Spleen (tissue), 11 donors: ENCODE data around the gene IGFALS. TPM values are rescaled to one million over a fixed set of nuclear protein-coding genes. Genes with fewer than 3 reads are reported as not detected.

ENCODE experiments used
- DNase-seq: peaks from one replicate; pipeline ENCODE4 v3.0.0-alpha.2; 2020
- H3K27ac ChIP-seq, 8 donors: fragments of 200-600 bp; sonication (generic) in 7 of 8; 1 replicate in 4 of 8; 2 replicates in 4 of 8; pipeline versions ENCODE4 v1.5.0 to v1.8.0; 2016 to 2021; ENCODE audit warnings: inconsistent platforms in 4 of 8, mild to moderate bottlenecking in 4 of 8, moderate library complexity in 1 of 8
- H3K27me3 ChIP-seq, 7 donors: fragments of 200-600 bp; sonication (generic) in 6 of 7; replicated peaks in 1 of 7; 1 replicate in 4 of 7; 2 replicates in 3 of 7; pipeline versions ENCODE4 v1.5.0 to v1.8.0; 2016 to 2021; ENCODE audit warnings: inconsistent platforms in 3 of 7, mild to moderate bottlenecking in 1 of 7
- H3K36me3 ChIP-seq, 6 donors: fragments of 200-600 bp; sonication (generic) in 5 of 6; 1 replicate in 4 of 6; 2 replicates in 2 of 6; pipeline versions ENCODE4 v1.5.0 to v1.8.0; 2016 to 2021; ENCODE audit warnings: inconsistent platforms in 2 of 6
- H3K4me1 ChIP-seq, 6 donors: fragments of 200-600 bp; sonication (generic) in 5 of 6; 1 replicate in 3 of 6; 2 replicates in 3 of 6; pipeline versions ENCODE4 v1.5.0 to v1.8.0; 2016 to 2021; ENCODE audit warnings: inconsistent platforms in 3 of 6
- H3K4me3 ChIP-seq, 8 donors: fragments of 200-600 bp; sonication (generic) in 7 of 8; 1 replicate in 4 of 8; 2 replicates in 4 of 8; pipeline versions ENCODE4 v1.5.0 to v1.8.0; 2016 to 2021; ENCODE audit warnings: inconsistent platforms in 4 of 8, mild to moderate bottlenecking in 4 of 8, moderate library complexity in 2 of 8
- H3K9me3 ChIP-seq, 8 donors: fragments of 200-600 bp; sonication (generic) in 7 of 8; 1 replicate in 4 of 8; 2 replicates in 4 of 8; pipeline versions ENCODE4 v1.5.0 to v1.8.0; 2016 to 2021; ENCODE audit warnings: inconsistent platforms in 4 of 8
- CTCF ChIP-seq, 11 experiments: fragments of 200-600 bp in 7 of 11; fragments of 450-650 bp in 4 of 11; sonication (generic) in 4 of 11; IDR thresholded peaks in 8 of 11; conservative IDR thresholded peaks in 3 of 11; 1 replicate in 7 of 11; 2 replicates in 4 of 11; pipeline versions ENCODE4 v1.4.0 to v1.8.0; 2016 to 2021; ENCODE audit warnings: antibody characterized with exemption in 11 of 11, inconsistent platforms in 4 of 11, mild to moderate bottlenecking in 1 of 11
- POLR2A ChIP-seq, 3 donors: fragments of 450-650 bp; IDR thresholded peaks; one replicate each; pipeline ENCODE4 v1.5.1; 2017; ENCODE audit warnings: antibody characterized with exemption in 3 of 3, mild to moderate bottlenecking in 1 of 3
- POLR2AphosphoS5 ChIP-seq, 3 donors: sonication (generic); formaldehyde crosslinking; IDR thresholded peaks; one replicate each; pipeline ENCODE4 v1.5.1; 2017; ENCODE audit warnings: antibody characterized with exemption in 3 of 3
- WGBS, 5 donors: extraction: QIAGEN DNeasy Blood & Tissue Kit in 3 of 5; methylation state at CpG; one replicate each; pipeline versions ENCODE4 v1.1.5 to v1.1.7; 2013 to 2018; 5-methylcytosine and 5-hydroxymethylcytosine counted together
- intact Hi-C: fragments of 100-400 bp; cut with DNase I; formaldehyde crosslinking; loops from one replicate; pipeline ENCODE4 v1.15.0; 2023; ENCODE audit warnings: low total_unique reads
- polyA plus RNA-seq, 3 donors: library from polyadenylated mRNA; stranded (reverse); fragments of 200-250 nt; gene quantifications; one replicate each; pipeline ENCODE4 v1.2.1, GENCODE V29; 2013
- total RNA-seq, 7 donors: library from RNA; depleted of rRNA in 3 of 7; stranded (reverse); fragments of >200 nt in 3 of 7; fragmentation: NEBNext Ultra II Directional in 4 of 7; extraction: Animal tissue kit (Norgen Biotek cat#: 25700) in 4 of 7; gene quantifications; one replicate each; pipeline versions ENCODE4 v1.1.0 to v1.2.1, GENCODE V29; 2016 to 2021
- donor health status: healthy with polysubstance abuse.
- donor health status: DM: no; HTN: no; CAD: no; lungs with moderate emphysema.
- donor health status: DM: no; HTN: no; CAD: no.
- donor health status: Bipolar disorder and iron deficiency.
- donor health status: healthy.
- donor health status: DM: no; HTN: no; CAD: no.
- donor health status: DM: yes; HTN: yes; CAD: no.

Gene IGFALS
- total and polyA plus RNA-seq, 10 donors = 0.14 to 0.63 (median 0.29) TPM; not detected in 2

- H3K27me3 ChIP-seq = no peaks in the 10 kb centered on the region
- H3K4me3 ChIP-seq = no peak overlapping the region
- intact Hi-C loops = no loop called here
- no peaks in the 10 kb centered on the region for H3K9me3 ChIP-seq
- H3K36me3 ChIP-seq = peaks cover 0 to 98% (median 78%) of the 10 kb centered on the region in 6 donors
- WGBS, 5 donors = 92 to 96% (median 95%) methylated on average over 16 to 27 of the region's 27 CpGs
- peak; percentile 49 for DNase-seq
- H3K4me1 ChIP-seq = peaks cover 0 to 13% (median under 1%) of the 10 kb centered on the region in 6 donors
- no peak overlapping the region for H3K27ac ChIP-seq
- TF ChIP-seq POLR2A (IDR thresholded peaks at IDR 0.05) (no peak), POLR2AphosphoS5 (IDR thresholded peaks at IDR 0.05) (no peak), CTCF (IDR thresholded peaks at IDR 0.05 in 8 of 11, conservative IDR thresholded peaks at IDR 0.05 in 3 of 11) (no peak)
Observed at GRCh38 chr16:1818204-1818872, 24.8 kb upstream of the IGFALS start.

GRCh38 chr16:1817716-1818115, 24.2 kb upstream of the IGFALS start:
- Histone ChIP-seq H3K27ac (no peak overlapping the region), H3K4me1 (peaks cover 0 to 12% (median 0%) of the 10 kb centered on the region in 6 donors), H3K36me3 (peaks cover 0 to 100% (median 77%) of the 10 kb centered on the region in 6 donors), H3K9me3 (no peaks in the 10 kb centered on the region), H3K4me3 (no peak overlapping the region), H3K27me3 (no peaks in the 10 kb centered on the region)
- TF ChIP-seq CTCF (IDR thresholded peaks at IDR 0.05 in 8 of 11, conservative IDR thresholded peaks at IDR 0.05 in 3 of 11) (no peak), POLR2AphosphoS5 (IDR thresholded peaks at IDR 0.05) (peak in 1 of 3 donors; percentile 26)
- intact Hi-C loops = no loop called here
- DNase-seq = peak; percentile 61
- WGBS, 5 donors = 93 to 98% (median 96%) methylated on average over 12 to 17 of the region's 17 CpGs

GRCh38 chr16:1817276-1817589, 23.7 kb upstream of the IGFALS start:
- Histone ChIP-seq H3K27ac (no peak overlapping the region), H3K36me3 (peaks cover 0 to 98% (median 72%) of the 10 kb centered on the region in 6 donors), H3K4me3 (no peak overlapping the region), H3K4me1 (peaks cover 0 to 11% (median 0%) of the 10 kb centered on the region in 6 donors), H3K9me3 (no peaks in the 10 kb centered on the region), H3K27me3 (no peaks in the 10 kb centered on the region)
- intact Hi-C loops = no loop called here
- no peak for TF ChIP-seq CTCF (IDR thresholded peaks at IDR 0.05 in 8 of 11, conservative IDR thresholded peaks at IDR 0.05 in 3 of 11)
- TF ChIP-seq POLR2A (IDR thresholded peaks at IDR 0.05) = no peak
- TF ChIP-seq POLR2AphosphoS5 (IDR thresholded peaks at IDR 0.05) = no peak
- WGBS, 5 donors = 93 to 94% (median 94%) methylated on average over 7 to 9 of the region's 9 CpGs
- DNase-seq = peak; percentile 64

GRCh38 chr16:1816396-1817275, 23.1 kb upstream of the IGFALS start:
- Histone ChIP-seq H3K9me3 (no peaks in the 10 kb centered on the region), H3K27me3 (no peaks in the 10 kb centered on the region), H3K36me3 (peaks cover 0 to 98% (median 66%) of the 10 kb centered on the region in 6 donors), H3K27ac (no peak overlapping the region), H3K4me1 (peaks cover 0 to 8% (median 0%) of the 10 kb centered on the region in 6 donors), H3K4me3 (no peak overlapping the region)
- 93 to 97% (median 95%) methylated on average over 36 to 40 of the region's 40 CpGs for WGBS, 5 donors
- TF ChIP-seq POLR2AphosphoS5 (IDR thresholded peaks at IDR 0.05) = peak in 1 of 3 donors; percentile 33
- no peak for TF ChIP-seq POLR2A (IDR thresholded peaks at IDR 0.05)
- TF ChIP-seq CTCF (IDR thresholded peaks at IDR 0.05 in 8 of 11, conservative IDR thresholded peaks at IDR 0.05 in 3 of 11) = no peak
- peak; percentile 64 for DNase-seq
- intact Hi-C loops = no loop called here
